Stimulated activated CD8-positive, alpha-beta memory T cell treated with anti-CD3 and anti-CD28 coated beads, Interleukin-7, amount 100 ng/mL, for 48 hours (primary cell): ENCODE results near the gene GPR173.

Experiments used
- DNase-seq, 2 donors: peaks; one replicate each; pipeline ENCODE4 v3.0.0-alpha.2; 2020; ENCODE audit warnings: low read depth in 1 of 2; ENCODE audit errors: extremely low read depth in 1 of 2

Gene GPR173

GRCh38 chrX:53088136-53088974 lies 39.8 kb downstream of the GPR173 start:
- peak; percentile 54 to 78 for DNase-seq

DNA sequence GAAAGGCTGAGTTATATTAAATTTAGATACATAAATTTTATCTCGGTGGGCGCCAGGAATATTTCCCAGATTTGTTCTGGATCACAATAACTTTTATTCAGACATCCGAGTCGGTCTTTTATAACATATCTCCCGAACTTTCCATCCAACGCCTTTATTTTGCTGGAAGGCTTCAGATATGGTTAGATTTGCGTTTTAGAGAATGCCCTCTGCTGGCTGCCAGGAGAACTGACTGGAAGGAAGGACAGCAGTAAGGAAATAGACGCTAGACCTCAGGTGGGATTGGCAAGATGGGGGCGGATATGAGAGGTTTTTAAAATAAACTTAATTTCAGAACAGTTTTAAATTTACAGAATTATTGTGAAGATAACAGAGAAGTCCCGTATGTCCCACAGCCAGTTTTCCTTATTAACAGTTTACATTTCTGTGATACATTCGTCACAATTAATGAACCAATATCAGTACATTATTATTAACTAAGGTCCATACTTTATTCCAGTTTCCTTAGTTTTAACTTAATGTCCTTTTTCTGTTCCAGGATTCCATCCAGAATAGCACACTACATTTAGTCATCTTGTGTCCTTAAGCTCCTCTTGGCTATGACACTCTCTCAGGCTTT lies 40.7 kb downstream of the GPR173 start:
- DNase-seq, result no peak

DNA sequence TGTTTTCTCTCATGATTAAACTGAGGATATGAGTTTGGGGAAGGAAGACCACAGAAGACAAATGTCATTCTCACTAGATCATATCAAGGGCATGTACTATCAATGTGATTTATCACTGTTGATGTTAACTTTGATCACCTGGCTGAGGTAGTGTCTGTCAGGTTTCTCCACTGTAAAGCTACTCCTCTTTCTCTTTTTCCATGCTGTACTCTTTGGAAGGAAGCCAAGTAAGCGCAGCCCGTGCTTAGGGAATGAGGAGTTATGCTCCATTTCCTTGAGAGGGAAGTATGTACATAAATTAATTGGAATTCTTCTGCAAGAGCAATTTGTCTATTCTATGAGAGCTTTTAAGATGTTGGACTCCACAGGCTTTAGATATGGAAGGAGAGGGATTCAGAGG lies 41.3 kb downstream of the GPR173 start:
- no peak for DNase-seq

GRCh38 chrX:53091354-53091753 lies 42.8 kb downstream of the GPR173 start:
- DNase-seq, result no peak

DNA sequence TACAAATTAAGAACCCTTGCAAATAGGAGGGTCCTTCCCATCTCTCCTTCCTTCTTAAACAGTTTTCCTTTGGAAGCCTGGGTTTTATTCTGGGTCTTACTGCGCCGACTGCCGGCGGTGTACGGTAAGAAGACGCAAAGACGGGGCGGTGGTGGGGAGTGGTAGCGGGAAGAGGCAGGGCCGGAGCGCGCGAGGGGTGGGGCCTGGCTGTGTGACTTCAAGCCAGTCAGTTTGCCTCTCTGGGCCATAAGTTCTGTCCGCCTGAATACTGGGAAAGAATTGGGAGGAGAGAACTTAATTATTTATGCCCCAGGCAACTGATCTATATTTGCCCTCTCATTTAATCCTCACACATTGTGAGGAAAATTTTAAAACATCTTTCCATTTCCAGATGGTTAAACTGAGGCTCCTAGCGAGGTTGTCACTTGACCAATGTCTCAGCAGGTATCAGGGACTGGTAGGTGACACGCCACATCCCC lies 44.6 kb downstream of the GPR173 start:
- peak; percentile 56 to 57 for DNase-seq

- peak; percentile 49 to 80 for DNase-seq
Measured at GRCh38 chrX:53093748-53094581, 45.4 kb downstream of the GPR173 start, which contains the start of gene KANTR. KANTR (plus strand) TSS chrX:53094142; CDS start chrX:53124273, 30,131 bp downstream.

GRCh38 chrX:53094582-53094905 lies 46.0 kb downstream of the GPR173 start:
- no peak for DNase-seq

DNA sequence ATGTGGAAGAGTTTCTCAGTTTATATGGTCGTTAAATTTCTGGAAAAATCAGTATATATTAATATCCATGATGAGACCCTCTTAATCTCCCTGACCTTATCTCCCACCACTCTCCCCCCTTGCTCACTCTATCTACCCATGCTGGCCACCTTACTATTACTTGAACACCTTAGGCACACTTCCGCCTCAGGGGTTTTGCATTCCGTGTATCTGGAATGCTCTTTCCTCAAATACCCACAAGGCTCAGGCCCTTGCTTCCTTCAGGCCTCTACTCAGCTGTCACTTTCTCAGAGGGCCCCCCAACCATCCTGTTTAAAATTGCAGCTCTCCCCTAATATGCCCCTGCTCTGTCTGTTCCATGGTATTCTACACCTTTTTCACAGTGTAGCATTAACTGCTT lies 47.2 kb downstream of the GPR173 start:
- no peak for DNase-seq

DNA sequence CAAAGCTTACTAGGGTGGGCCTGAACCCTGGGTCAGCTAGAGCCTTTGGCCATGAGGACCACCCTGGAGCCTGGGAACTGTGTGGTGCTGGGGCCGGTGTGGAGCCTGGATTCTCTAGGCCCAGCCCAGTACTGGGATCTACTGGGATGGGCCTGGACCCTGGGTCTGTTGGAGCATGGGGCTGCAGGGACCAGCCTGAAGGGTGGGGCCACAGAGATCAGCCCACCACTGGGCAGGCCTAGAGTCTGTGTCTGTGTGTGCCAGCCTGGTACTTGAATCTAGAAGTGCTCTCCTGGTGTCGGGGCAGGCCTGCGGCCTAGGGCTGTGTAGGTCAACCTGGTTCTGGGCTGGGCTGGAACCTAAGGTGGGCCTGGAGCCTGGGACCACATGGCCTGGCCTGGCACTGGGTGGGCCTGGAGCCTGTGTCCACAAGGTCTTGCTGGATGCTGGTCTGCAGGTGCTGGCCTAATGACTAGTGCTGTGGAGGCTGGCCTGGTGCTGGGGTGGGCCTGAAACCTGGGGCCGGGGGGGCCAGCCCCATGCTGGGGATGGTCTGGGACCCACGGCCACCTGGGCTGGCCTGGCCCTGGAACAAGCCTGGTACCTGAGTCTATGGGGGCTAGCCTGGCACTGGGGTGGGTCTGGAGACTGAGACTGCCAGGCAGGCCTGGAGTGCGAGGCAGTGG lies 66.4 kb downstream of the GPR173 start:
- no peak for DNase-seq

DNA sequence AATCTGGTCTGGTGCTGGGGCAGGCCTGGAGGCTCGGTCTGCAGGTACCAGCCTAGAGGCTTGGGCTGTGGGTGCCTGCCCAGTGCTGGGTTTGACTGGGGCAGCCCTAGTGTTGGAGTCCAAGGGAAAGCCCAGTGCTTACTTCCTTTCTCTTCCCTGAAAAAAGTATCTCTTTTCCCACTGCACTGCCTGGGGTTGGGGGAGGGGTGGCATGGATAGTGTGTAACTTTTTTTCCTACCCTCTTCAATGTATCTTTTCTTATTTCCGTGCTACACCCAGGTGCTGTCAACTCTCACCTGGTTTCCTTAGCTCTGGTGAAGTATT lies 66.9 kb downstream of the GPR173 start:
- no peak for DNase-seq

DNA sequence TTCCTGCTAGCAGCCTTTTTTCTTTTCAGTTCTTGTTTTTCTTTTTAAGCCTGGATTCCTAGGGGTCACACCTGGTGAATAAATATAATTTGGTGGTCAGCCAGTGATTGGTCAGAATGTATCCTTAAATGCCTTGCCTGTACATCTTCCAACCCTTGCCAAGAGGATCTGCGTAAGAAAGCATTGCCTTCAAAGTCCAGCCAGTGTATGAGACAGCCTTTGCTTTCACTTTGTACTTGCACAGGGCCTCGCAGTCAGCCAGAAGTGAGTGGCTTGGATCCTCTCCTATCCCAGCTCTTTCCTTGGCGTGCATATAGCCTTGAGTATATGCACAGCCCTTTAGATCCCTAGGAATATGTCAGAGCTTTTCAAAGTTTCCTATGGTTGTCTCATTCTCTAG lies 67.5 kb downstream of the GPR173 start:
- DNase-seq, result no peak

GRCh38 chrX:53122013-53122412 lies 73.4 kb downstream of the GPR173 start:
- no peak for DNase-seq

DNA sequence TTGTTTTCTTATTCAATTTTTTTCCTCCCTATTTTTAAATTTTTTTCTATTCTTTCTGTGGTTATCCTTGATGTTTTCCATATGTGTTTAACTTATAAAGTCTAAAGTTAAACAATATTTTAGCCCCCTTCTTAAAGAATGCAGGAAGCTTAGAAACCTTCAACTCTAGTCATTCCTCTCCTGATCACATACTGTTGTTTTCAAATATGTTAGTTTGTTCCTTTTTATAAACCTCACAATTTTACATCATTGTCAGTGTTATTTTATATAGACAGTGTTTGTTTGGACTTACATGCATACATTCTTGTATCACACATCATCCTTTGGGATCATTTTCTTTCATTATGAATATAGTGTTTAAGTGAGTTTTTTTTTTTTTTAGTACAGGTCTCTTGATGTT lies 76.9 kb downstream of the GPR173 start:
- DNase-seq, result no peak

- no peak for DNase-seq
Measured at GRCh38 chrX:53126377-53126776, 77.8 kb downstream of the GPR173 start.

DNA sequence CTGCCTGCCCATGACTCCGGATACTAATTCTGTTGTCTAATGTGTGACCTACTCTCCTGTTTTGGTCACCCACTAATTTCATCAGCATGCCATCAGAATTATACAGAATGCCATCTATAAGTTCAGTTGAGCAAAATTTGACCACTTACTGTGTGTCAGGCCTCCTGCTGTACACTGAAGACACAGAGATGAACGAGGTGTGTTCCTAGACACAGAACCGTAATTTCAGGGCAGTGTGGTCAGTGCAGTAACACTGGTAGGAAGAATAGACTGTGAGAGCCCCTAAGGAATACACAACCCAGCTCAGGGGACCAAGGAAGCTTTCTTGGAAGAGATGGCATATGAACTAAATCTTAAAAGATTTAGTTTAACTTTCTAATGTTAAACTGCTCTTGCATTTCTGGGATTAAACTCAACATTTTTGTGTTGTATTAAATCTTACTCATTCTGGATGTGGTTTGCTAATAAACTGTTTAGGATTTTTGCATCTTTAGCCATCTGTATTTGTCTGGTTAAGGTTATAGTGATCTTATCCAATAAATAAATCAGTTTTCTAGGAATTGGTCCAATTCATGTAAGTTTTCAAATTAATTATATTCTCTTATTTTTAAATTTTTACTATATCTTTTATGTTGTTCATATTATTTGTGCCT lies 79.6 kb downstream of the GPR173 start:
- DNase-seq, result no peak
